NCI-H1417 (cell line): ENCODE data around the gene SPDYE5.

Experiments used
- DNase-seq, 3 experiments: peaks; one replicate each; lab custom pipeline; 2025; lab: John Stamatoyannopoulos, UW

Gene SPDYE5

GRCh38 chr7:75536940-75537538 lies 44.9 kb downstream of the SPDYE5 start:
- no peak for DNase-seq

DNA sequence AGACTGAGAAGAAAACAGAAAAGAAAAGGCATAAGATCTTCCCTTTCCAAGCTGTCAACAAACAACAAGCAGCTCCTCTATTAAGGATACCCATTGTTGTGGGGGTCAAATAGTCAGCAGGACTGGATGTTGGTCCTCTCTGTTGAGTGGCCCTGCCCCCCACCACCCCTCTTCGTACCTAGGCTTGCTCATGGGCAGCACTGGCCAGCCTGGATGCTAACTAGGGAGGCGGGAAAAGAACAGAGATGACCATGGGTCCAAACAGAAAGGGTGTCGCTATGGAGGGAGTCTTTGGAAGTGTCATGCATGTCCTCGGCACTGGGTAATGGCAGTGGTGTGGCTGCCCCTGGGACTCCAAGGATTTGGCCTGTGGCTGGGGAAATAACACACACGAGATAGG lies 45.6 kb downstream of the SPDYE5 start:
- DNase-seq: no peak

GRCh38 chr7:75546237-75547015 lies 54.3 kb downstream of the SPDYE5 start:
- DNase-seq: no peak
